H1 (cell line): ENCODE measurements around the gene EEPD1. TPM values are rescaled to one million over a fixed set of nuclear protein-coding genes. Genes with fewer than 3 reads are reported as not detected.

Experiments
- CTCF ChIA-PET: fragments of 300-600 bp; sonication (Branson Sonifier 250); formaldehyde crosslinking; loops from one replicate; lab custom pipeline; 2021; ENCODE audit not compliant: partially characterized antibody; lab: Charles Lee
- POLR2A ChIA-PET: fragments of 300-600 bp; sonication (Branson Sonifier 250); formaldehyde crosslinking; loops from one replicate; lab custom pipeline; 2021; ENCODE audit warnings: inconsistent platforms; ENCODE audit not compliant: partially characterized antibody; lab: Charles Lee
- DNase-seq, 2 experiments: peaks; one replicate each; pipeline versions ENCODE4 v3.0.0 to v3.0.0-alpha.2; 2010 to 2022; ENCODE audit warnings: low spot score in 2 of 2, low read depth in 1 of 2, mixed read lengths in 1 of 2
- FAIRE-seq: peaks from 2 replicates; lab custom pipeline; 2011; peaks lifted over from hg19 to GRCh38; lab: Jason Lieb, UNC
- H2AFZ ChIP-seq: 2 replicates; pipeline ENCODE4 v1.8.1; 2012; ENCODE audit warnings: low read length, inconsistent platforms
- H2AK5ac ChIP-seq: 2 replicates; pipeline ENCODE4 v1.6.1; 2013; ENCODE audit warnings: low read depth, low read length
- H2BK120ac ChIP-seq: replicated peaks from 2 replicates; pipeline ENCODE3; 2013; ENCODE audit warnings: low read depth, low read length, inconsistent platforms
- H2BK12ac ChIP-seq: 2 replicates; pipeline ENCODE4 v1.6.1; 2013; ENCODE audit warnings: low read depth, low read length
- H2BK15ac ChIP-seq: 2 replicates; pipeline ENCODE4 v1.6.1; 2013; ENCODE audit warnings: low read length
- H2BK20ac ChIP-seq: 2 replicates; pipeline ENCODE4 v1.6.1; 2013; ENCODE audit warnings: low read length
- H2BK5ac ChIP-seq: 2 replicates; pipeline ENCODE4 v1.6.1; 2013; ENCODE audit warnings: low read depth, low read length
- H3K14ac ChIP-seq: 2 replicates; pipeline ENCODE4 v1.6.1; 2013; ENCODE audit warnings: inconsistent platforms; ENCODE audit not compliant: insufficient read length
- H3K18ac ChIP-seq: 2 replicates; pipeline ENCODE4 v1.6.1; 2013; ENCODE audit warnings: low read length; ENCODE audit errors: extremely low read depth
- H3K23ac ChIP-seq: 2 replicates; pipeline ENCODE4 v1.6.1; 2013; ENCODE audit warnings: inconsistent platforms; ENCODE audit not compliant: insufficient read length
- H3K23me2 ChIP-seq: 2 replicates; pipeline ENCODE4 v1.6.1; 2013; ENCODE audit warnings: low read depth, low read length
- H3K27ac ChIP-seq: 2 replicates; pipeline ENCODE4 v1.6.1; 2011; ENCODE audit warnings: low read depth, low read length, inconsistent platforms
- H3K27me3 ChIP-seq, 4 experiments: replicated peaks in 1 of 4; 1 replicate in 1 of 4; 2 replicates in 3 of 4; pipeline versions ENCODE4 v1.6.1 to v1.8.1; 2011 to 2013; ENCODE audit warnings: low read length in 3 of 4, mild to moderate bottlenecking in 3 of 4, inconsistent platforms in 2 of 4, mixed read lengths in 2 of 4, moderate library complexity in 1 of 4; ENCODE audit not compliant: control insufficient read depth in 3 of 4, insufficient read depth in 3 of 4; ENCODE audit errors: extremely low read depth in 1 of 4
- H3K36me3 ChIP-seq, 4 experiments: 2 replicates each; pipeline versions ENCODE4 v1.6.1 to v1.8.1; 2011 to 2013; ENCODE audit warnings: mild to moderate bottlenecking in 4 of 4, low read length in 3 of 4, moderate library complexity in 2 of 4, control low read depth in 1 of 4, inconsistent platforms in 1 of 4; ENCODE audit not compliant: insufficient read depth in 4 of 4, control insufficient read depth in 2 of 4
- H3K4ac ChIP-seq: replicated peaks from 2 replicates; pipeline ENCODE3; 2013; ENCODE audit warnings: low read length, low read depth, mixed read lengths, inconsistent platforms; ENCODE audit not compliant: insufficient read length
- H3K4me1 ChIP-seq, 4 experiments: replicated peaks in 1 of 4; 1 replicate in 1 of 4; 2 replicates in 3 of 4; pipeline versions ENCODE4 v1.6.1 to v1.8.1; 2011 to 2013; ENCODE audit warnings: low read length in 3 of 4, inconsistent platforms in 2 of 4, mixed read lengths in 1 of 4; ENCODE audit not compliant: insufficient read depth in 4 of 4, control insufficient read depth in 3 of 4
- H3K4me2 ChIP-seq, 2 experiments: 2 replicates each; pipeline versions ENCODE4 v1.6.1 to v1.8.1; 2011 to 2013; ENCODE audit warnings: low read depth in 2 of 2, low read length in 2 of 2, control low read depth in 1 of 2, inconsistent platforms in 1 of 2, mild to moderate bottlenecking in 1 of 2; ENCODE audit not compliant: insufficient read depth in 1 of 2
- H3K4me3 ChIP-seq, 4 experiments: fragments of 200-600, 300-600 bp in 1 of 4; sonication (generic), shearing (Covaris generic), sonication (Bioruptor Twin) in 1 of 4; 2 replicates each; pipeline versions ENCODE4 v1.5.1 to v1.8.1; 2011 to 2016; ENCODE audit warnings: low read length in 4 of 4, low read depth in 3 of 4, control low read depth in 2 of 4, inconsistent platforms in 2 of 4, mild to moderate bottlenecking in 2 of 4, mixed read lengths in 1 of 4, moderate library complexity in 1 of 4; ENCODE audit not compliant: insufficient read depth in 2 of 4; ENCODE audit errors: extremely low read depth in 1 of 4
- H3K56ac ChIP-seq: replicated peaks from 2 replicates; pipeline ENCODE3; 2013; ENCODE audit warnings: low read depth, mild to moderate bottlenecking, mixed read lengths, low read length, inconsistent platforms; ENCODE audit not compliant: insufficient read length
- H3K79me1 ChIP-seq: 2 replicates; pipeline ENCODE4 v1.6.1; 2013; ENCODE audit warnings: low read depth, low read length, control low read depth
- H3K79me2 ChIP-seq, 2 experiments: 2 replicates each; pipeline versions ENCODE4 v1.6.1 to v1.8.1; 2012 to 2013; ENCODE audit warnings: low read length in 2 of 2, mild to moderate bottlenecking in 2 of 2, inconsistent platforms in 1 of 2; ENCODE audit not compliant: insufficient read depth in 2 of 2, control insufficient read depth in 1 of 2
- H3K9ac ChIP-seq, 4 experiments: replicated peaks in 1 of 4; 1 replicate in 1 of 4; 2 replicates in 3 of 4; pipeline versions ENCODE4 v1.6.1 to v1.8.1; 2011 to 2013; ENCODE audit warnings: low read depth in 3 of 4, low read length in 3 of 4, control low read depth in 2 of 4, mild to moderate bottlenecking in 2 of 4, moderate library complexity in 2 of 4, inconsistent platforms in 1 of 4; ENCODE audit errors: extremely low read depth in 1 of 4
- H3K9me3 ChIP-seq, 2 experiments: 2 replicates each; pipeline versions ENCODE4 v1.6.1 to v1.8.1; 2012 to 2013; ENCODE audit warnings: mild to moderate bottlenecking in 2 of 2, moderate library complexity in 2 of 2, control low read depth in 1 of 2, inconsistent platforms in 1 of 2, low read depth in 1 of 2, low read length in 1 of 2, mixed read lengths in 1 of 2; ENCODE audit not compliant: insufficient read depth in 2 of 2
- H4K20me1 ChIP-seq, 2 experiments: replicated peaks in 1 of 2; 2 replicates each; pipeline versions ENCODE3 to v1.8.1; 2011 to 2013; ENCODE audit warnings: inconsistent platforms in 2 of 2, low read length in 2 of 2, mild to moderate bottlenecking in 1 of 2; ENCODE audit not compliant: insufficient read depth in 2 of 2, control insufficient read depth in 1 of 2
- H4K5ac ChIP-seq: 2 replicates; pipeline ENCODE4 v1.6.1; 2013; ENCODE audit warnings: low read length, low read depth, mixed read lengths, inconsistent platforms; ENCODE audit not compliant: insufficient read length
- H4K8ac ChIP-seq: 2 replicates; pipeline ENCODE4 v1.8.0; 2013; ENCODE audit warnings: mild to moderate bottlenecking, moderate library complexity, low read length, inconsistent platforms; ENCODE audit not compliant: insufficient read depth; ENCODE audit errors: extremely low read depth
- H4K91ac ChIP-seq: replicated peaks from 2 replicates; pipeline ENCODE3; 2013; ENCODE audit warnings: low read length, mixed read lengths, inconsistent platforms; ENCODE audit not compliant: insufficient read length
- ATF3 ChIP-seq: IDR thresholded peaks from 2 replicates; pipeline ENCODE4 v1.6.1; 2011; ENCODE audit warnings: low read depth, mild to moderate bottlenecking, low read length; ENCODE audit not compliant: insufficient read depth
- BCL11A ChIP-seq, 2 experiments: IDR thresholded peaks; one replicate each; pipeline ENCODE4 v1.6.1; 2011; ENCODE audit warnings: low read depth in 2 of 2, low read length in 2 of 2, mild to moderate bottlenecking in 2 of 2
- CBX5 ChIP-seq: fragments of 300-800, 300-1000 bp; sonication (generic); IDR thresholded peaks from 2 replicates; pipeline ENCODE4 v1.7.1; 2016; ENCODE audit warnings: antibody characterized with exemption, low read length, low read depth
- CHD1 ChIP-seq: IDR thresholded peaks from 2 replicates; pipeline ENCODE4 v1.6.1; 2012; ENCODE audit warnings: low read depth, low read length, improper control_type of control experiment
- CHD2 ChIP-seq: IDR thresholded peaks from 2 replicates; pipeline ENCODE4 v1.6.1; 2012; ENCODE audit warnings: low read length, improper control_type of control experiment
- GTF2F1 ChIP-seq: IDR thresholded peaks from 2 replicates; pipeline ENCODE4 v1.6.1; 2012; ENCODE audit warnings: low read depth, low read length, improper control_type of control experiment, borderline replicate concordance
- JUND ChIP-seq: IDR thresholded peaks from 2 replicates; pipeline ENCODE4 v1.6.1; 2011; ENCODE audit warnings: mild to moderate bottlenecking, improper control_type of control experiment, low read length
- POLR2A ChIP-seq, 2 experiments: IDR thresholded peaks; 1 replicate in 1 of 2; 2 replicates in 1 of 2; pipeline ENCODE4 v1.6.1; 2011; ENCODE audit warnings: low read depth in 2 of 2, low read length in 2 of 2, mild to moderate bottlenecking in 2 of 2; ENCODE audit errors: control extremely low read depth in 1 of 2
- POU5F1 ChIP-seq: IDR thresholded peaks from 2 replicates; pipeline ENCODE4 v1.6.1; 2011; ENCODE audit warnings: low read depth, mild to moderate bottlenecking, low read length, moderate library complexity
- SUZ12 ChIP-seq: fragments of 200-600 bp; sonication (generic); IDR thresholded peaks from 2 replicates; pipeline ENCODE4 v1.6.1; 2012; ENCODE audit warnings: mild to moderate bottlenecking, inconsistent platforms, low read length, moderate library complexity, mixed read lengths
- TAF7 ChIP-seq: optimal IDR thresholded peaks from 2 replicates; pipeline ENCODE3; 2011; ENCODE audit warnings: low read depth, mild to moderate bottlenecking, inconsistent platforms, low read length, moderate library complexity, borderline replicate concordance
- ZNF274 ChIP-seq: IDR thresholded peaks from 2 replicates; pipeline ENCODE4 v1.7.0; 2012; ENCODE audit warnings: low read length, borderline replicate concordance; ENCODE audit errors: extremely low read depth
- WGBS, 2 experiments: shearing (Covaris generic) in 1 of 2; methylation state at CpG; one replicate each; pipeline versions ENCODE4 v1.1.6 to v1.1.7; 2013 to 2015; ENCODE audit warnings: low lambda C conversion rate in 2 of 2, mixed read lengths in 2 of 2, inconsistent platforms in 1 of 2, low coverage in 1 of 2, missing lambda C conversion rate in 1 of 2; ENCODE audit not compliant: insufficient replicate concordance in 2 of 2, insufficient coverage in 1 of 2, insufficient read length in 1 of 2; ENCODE audit errors: extremely low coverage in 1 of 2, missing lambda C conversion rate in 1 of 2; 5-methylcytosine and 5-hydroxymethylcytosine counted together
- polyA plus RNA-seq, 7 experiments: library from polyadenylated mRNA; depleted of rRNA in 3 of 7; stranded (reverse) in 5 of 7; unstranded in 2 of 7; fragments of >200 nt in 5 of 7; fragments of 200-250 nt in 2 of 7; gene quantifications; 1 replicate in 5 of 7; 2 replicates in 1 of 7; 4 replicates in 1 of 7; pipeline versions ENCODE4 v1.2.1 to v1.2.3, GENCODE V29; 2011 to 2013; ENCODE audit warnings: missing spikeins in 2 of 7, mixed read lengths in 2 of 7
- total RNA-seq: library from RNA; stranded (reverse); fragmentation: NEBNext Ultra II Directional; extraction: Animal tissue kit (Norgen Biotek cat#: 25700); gene quantifications from 2 replicates; pipeline ENCODE4 v1.2.1, GENCODE V29; 2021
- TF ChIP-seq, protein P1 (sequence below): IDR thresholded peaks from 2 replicates; pipeline ENCODE4 v1.6.1; 2011; ENCODE audit warnings: low read length, improper control_type of control experiment

The EEPD1 gene
- total and polyA plus RNA-seq, 2 of the 8 experiments (the other 6 are each of a cell fraction or from before 2014, with no cell fraction given): 3.1 to 7.8 TPM

GRCh38 chr7:36348771-36349170 is 195.7 kb downstream of the EEPD1 start:
- H3K79me2 ChIP-seq: no peaks in the 10 kb centered on the region
- no peak overlapping the region for H2AFZ ChIP-seq
- H3K4me3 ChIP-seq: no peak overlapping the region
- H3K27ac ChIP-seq: no peak overlapping the region
- no peak overlapping the region for H2BK15ac ChIP-seq
- H3K4ac ChIP-seq: no peak overlapping the region
- TF ChIP-seq CHD2 (no peak), GTF2F1 (no peak), JUND (no peak), BCL11A (IDR thresholded peaks at IDR 0.05; ENCODE audit: low read depth in 2 of 2, low read length in 2 of 2) (no peak), TAF7 (no peak), POLR2A (IDR thresholded peaks at IDR 0.05; ENCODE audit: control extremely low read depth in 1 of 2, low read depth in 2 of 2, low read length in 2 of 2) (no peak), CBX5 (no peak), ATF3 (no peak), ZNF274 (no peak), SUZ12 (no peak), POU5F1 (no peak), CHD1 (no peak)
- TF ChIP-seq, protein P1, sequence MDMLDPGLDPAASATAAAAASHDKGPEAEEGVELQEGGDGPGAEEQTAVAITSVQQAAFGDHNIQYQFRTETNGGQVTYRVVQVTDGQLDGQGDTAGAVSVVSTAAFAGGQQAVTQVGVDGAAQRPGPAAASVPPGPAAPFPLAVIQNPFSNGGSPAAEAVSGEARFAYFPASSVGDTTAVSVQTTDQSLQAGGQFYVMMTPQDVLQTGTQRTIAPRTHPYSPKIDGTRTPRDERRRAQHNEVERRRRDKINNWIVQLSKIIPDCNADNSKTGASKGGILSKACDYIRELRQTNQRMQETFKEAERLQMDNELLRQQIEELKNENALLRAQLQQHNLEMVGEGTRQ: no peak
- TF ChIP-seq, all 59 proteins: peak for 0
- WGBS, 2 experiments: 94% methylated on average over 3 of the region's 3 CpGs; no CpG with 5 or more reads in 1 of the 2 experiments
- H4K20me1 ChIP-seq: no peaks in the 10 kb centered on the region
- no peak for FAIRE-seq
- no peak overlapping the region for H4K5ac ChIP-seq
- CTCF ChIA-PET: interaction anchor here (0.6 to 1.8 kb wide), 2 partner anchors 30 to 92 kb away, joined by 3 to 5 read pairs; no protein-coding TSS in a partner anchor
- H3K14ac ChIP-seq: no peak overlapping the region
- no peak overlapping the region for H2BK12ac ChIP-seq
- H3K23ac ChIP-seq: no peak overlapping the region
- no peak overlapping the region for H3K56ac ChIP-seq
- no peaks in the 10 kb centered on the region for H3K23me2 ChIP-seq
- H3K27me3 ChIP-seq: no peaks in the 10 kb centered on the region
- H2AK5ac ChIP-seq: no peak overlapping the region
- 0 out of 4 replicates have a peak, but pooled peaks cover 0 to 2% of the 10 kb centered on the region in 2 experiments for H3K9me3 ChIP-seq
- H4K8ac ChIP-seq: no peak overlapping the region
- DNase-seq: no peak
- no peak overlapping the region for H3K9ac ChIP-seq
- no peaks in the 10 kb centered on the region; a peak in 2 of 7 replicates for H3K4me1 ChIP-seq
- no peak overlapping the region for H2BK5ac ChIP-seq
- POLR2A ChIA-PET: no interaction called here
- no peak overlapping the region for H2BK120ac ChIP-seq
- H2BK20ac ChIP-seq: no peak overlapping the region
- H4K91ac ChIP-seq: no peak overlapping the region
- no peak overlapping the region for H3K4me2 ChIP-seq
- H3K36me3 ChIP-seq: no peaks in the 10 kb centered on the region
- H3K18ac ChIP-seq: no peak overlapping the region
- no peaks in the 10 kb centered on the region for H3K79me1 ChIP-seq
